IMR-90 (cell line): Measurements from ENCODE around the gene ITGA5. TPM values are rescaled to one million over a fixed set of nuclear protein-coding genes. Genes with fewer than 3 reads are reported as not detected.

ENCODE experiments used
- ATAC-seq: fragments of 200-7000 bp; cut with Tn5 transposase; 2 replicates; pipeline ENCODE4 v1.9.1; 2020; ENCODE audit warnings: low read depth, mild to moderate bottlenecking, moderate library complexity
- BruUV-seq: library from RNA; stranded (reverse); fragments of 400-500 nt; replicated peaks from 2 replicates; lab custom pipeline; 2021; lab: Mats Ljungman, UMichigan
- CTCF ChIA-PET: fragments of 300-600 bp; formaldehyde crosslinking; extraction: SDS; loops from one replicate; lab custom pipeline; 2021; ENCODE audit warnings: antibody characterized with exemption; lab: Yijun Ruan, JAX
- POLR2A ChIA-PET: fragments of 300-600 bp; sonication (Branson Sonifier 250); formaldehyde crosslinking; loops from one replicate; lab custom pipeline; 2022; ENCODE audit warnings: antibody characterized with exemption; ENCODE audit not compliant: unreplicated experiment; lab: Charles Lee
- DNase-seq: peaks from one replicate; pipeline ENCODE4 v3.0.0; 2013
- H2AFZ ChIP-seq: replicated peaks from 2 replicates; pipeline ENCODE3; 2013; ENCODE audit warnings: low read length, mild to moderate bottlenecking; ENCODE audit not compliant: poor library complexity
- H2AK5ac ChIP-seq: 2 replicates; pipeline ENCODE4 v1.6.1; 2013; ENCODE audit warnings: low read depth, low read length, inconsistent platforms
- H2AK9ac ChIP-seq: replicated peaks from 2 replicates; pipeline ENCODE3; 2013; ENCODE audit warnings: mild to moderate bottlenecking, low read depth, low read length, moderate library complexity; ENCODE audit not compliant: poor library complexity
- H2BK120ac ChIP-seq: 2 replicates; pipeline ENCODE4 v1.6.1; 2013; ENCODE audit warnings: low read depth, low read length, inconsistent platforms
- H2BK15ac ChIP-seq: 3 replicates; pipeline ENCODE4 v1.6.1; 2013; ENCODE audit warnings: low read depth, low read length, inconsistent platforms
- H2BK20ac ChIP-seq: 2 replicates; pipeline ENCODE4 v1.6.1; 2013; ENCODE audit warnings: low read depth, mild to moderate bottlenecking, inconsistent platforms, low read length, moderate library complexity
- H2BK5ac ChIP-seq: 2 replicates; pipeline ENCODE4 v1.6.1; 2013; ENCODE audit warnings: mild to moderate bottlenecking, low read depth, low read length, inconsistent platforms; ENCODE audit not compliant: poor library complexity, severe bottlenecking
- H3K14ac ChIP-seq: replicated peaks from 2 replicates; pipeline ENCODE4 v1.6.1; 2013; ENCODE audit warnings: low read depth, low read length, inconsistent platforms
- H3K18ac ChIP-seq: 2 replicates; pipeline ENCODE4 v1.6.1; 2013; ENCODE audit warnings: low read depth, low read length, control low read depth
- H3K23ac ChIP-seq: 2 replicates; pipeline ENCODE4 v1.6.1; 2013; ENCODE audit warnings: low read depth, low read length, inconsistent platforms
- H3K27ac ChIP-seq: 2 replicates; pipeline ENCODE4 v1.5.1; 2013; ENCODE audit warnings: mild to moderate bottlenecking, control low read depth, low read length; ENCODE audit not compliant: insufficient read depth
- H3K27me3 ChIP-seq: 2 replicates; pipeline ENCODE4 v1.6.1; 2013; ENCODE audit warnings: low read length; ENCODE audit not compliant: control insufficient read depth, insufficient read depth
- H3K36me3 ChIP-seq: 2 replicates; pipeline ENCODE4 v1.6.1; 2013; ENCODE audit warnings: low read length, mixed read lengths; ENCODE audit not compliant: control insufficient read depth, insufficient read depth
- H3K4ac ChIP-seq: 2 replicates; pipeline ENCODE4 v1.6.1; 2013; ENCODE audit warnings: low read depth, low read length, inconsistent platforms
- H3K4me1 ChIP-seq: 2 replicates; pipeline ENCODE4 v1.6.1; 2013; ENCODE audit warnings: low read length, mixed read lengths; ENCODE audit not compliant: control insufficient read depth, insufficient read depth
- H3K4me2 ChIP-seq: 2 replicates; pipeline ENCODE4 v1.6.1; 2013; ENCODE audit warnings: low read depth, mild to moderate bottlenecking, control low read depth, low read length, moderate library complexity
- H3K4me3 ChIP-seq: 2 replicates; pipeline ENCODE4 v1.5.1; 2013; ENCODE audit warnings: low read depth, mild to moderate bottlenecking, control low read depth, low read length, moderate library complexity; ENCODE audit not compliant: insufficient read depth
- H3K56ac ChIP-seq: 2 replicates; pipeline ENCODE4 v1.6.1; 2013; ENCODE audit warnings: low read length, inconsistent platforms; ENCODE audit not compliant: insufficient read depth; ENCODE audit errors: extremely low read depth
- H3K79me1 ChIP-seq, 2 experiments: 2 replicates each; pipeline ENCODE4 v1.6.1; 2013; ENCODE audit warnings: low read length in 2 of 2, inconsistent platforms in 1 of 2, low read depth in 1 of 2
- H3K9ac ChIP-seq: 2 replicates; pipeline ENCODE4 v1.6.1; 2013; ENCODE audit warnings: low read depth, low read length, control low read depth
- H3K9me1 ChIP-seq: 2 replicates; pipeline ENCODE4 v1.6.1; 2013; ENCODE audit warnings: low read length, inconsistent platforms; ENCODE audit not compliant: insufficient read depth
- H3K9me3 ChIP-seq: 2 replicates; pipeline ENCODE4 v1.6.1; 2013; ENCODE audit warnings: low read length; ENCODE audit not compliant: control insufficient read depth, insufficient read depth
- H4K20me1 ChIP-seq: 2 replicates; pipeline ENCODE4 v1.6.1; 2013; ENCODE audit warnings: low read length, inconsistent platforms; ENCODE audit not compliant: insufficient read depth
- H4K5ac ChIP-seq: 2 replicates; pipeline ENCODE4 v1.6.1; 2013; ENCODE audit warnings: mild to moderate bottlenecking, low read depth, low read length, control low read depth
- H4K8ac ChIP-seq, 2 experiments: 2 replicates each; pipeline ENCODE4 v1.6.1; 2013; ENCODE audit warnings: low read depth in 2 of 2, low read length in 2 of 2, control low read depth in 1 of 2, inconsistent platforms in 1 of 2
- H4K91ac ChIP-seq: 2 replicates; pipeline ENCODE4 v1.6.1; 2013; ENCODE audit warnings: low read depth, low read length, inconsistent platforms; ENCODE audit not compliant: insufficient read depth
- MXI1 ChIP-seq: IDR thresholded peaks from 2 replicates; pipeline ENCODE4 v1.6.1; 2012; ENCODE audit warnings: low read depth, mild to moderate bottlenecking, low read length, moderate library complexity, borderline replicate concordance
- NFE2L2 ChIP-seq: fragments of 150-350 bp; IDR thresholded peaks from 2 replicates; pipeline ENCODE4 v1.6.1; 2016; ENCODE audit warnings: low read depth, mild to moderate bottlenecking, low read length
- POLR2A ChIP-seq: IDR thresholded peaks from 2 replicates; pipeline ENCODE4 v1.6.1; 2012; ENCODE audit warnings: mild to moderate bottlenecking, low read depth, low read length
- RFX5 ChIP-seq: IDR thresholded peaks from 2 replicates; pipeline ENCODE4 v1.8.0; 2012; ENCODE audit warnings: low read depth, mild to moderate bottlenecking, low read length, moderate library complexity
- USF2 ChIP-seq: fragments of 150-350 bp; IDR thresholded peaks from 2 replicates; pipeline ENCODE4 v1.6.1; 2017; ENCODE audit warnings: mild to moderate bottlenecking, antibody characterized with exemption, low read length, low read depth
- WGBS, 2 experiments: methylation state at CpG; one replicate each; pipeline versions ENCODE4 v1.1.5 to v1.1.7; 2013; ENCODE audit warnings: missing lambda C conversion rate in 2 of 2; ENCODE audit not compliant: insufficient read length in 1 of 2; ENCODE audit errors: extremely low coverage in 2 of 2; 5-methylcytosine and 5-hydroxymethylcytosine counted together
- dilution Hi-C: fragments of 300-500 bp; cut with HindIII; formaldehyde crosslinking; loops from one replicate; pipeline ENCODE4 v1.14.3; 2018; ENCODE audit warnings: low sequenced_read_pairs; ENCODE audit not compliant: unreplicated experiment
- in situ Hi-C: fragments of 300-500 bp; cut with MboI; formaldehyde crosslinking; loops from 3 replicates; pipeline ENCODE4 v1.14.3; 2019; ENCODE audit warnings: low sequenced_read_pairs, inconsistent platforms, mixed read lengths
- intact Hi-C: fragments of 100-400 bp; cut with micrococcal nuclease; formaldehyde crosslinking; loops from 2 replicates; pipeline ENCODE4 v1.10.0; 2022
- polyA plus RNA-seq, 3 experiments: library from polyadenylated mRNA; depleted of rRNA; stranded (reverse); fragments of >200 nt; gene quantifications; 2 replicates each; pipeline ENCODE4 v1.2.3, GENCODE V29; 2012; ENCODE audit warnings: low replicate concordance in 1 of 3
- total RNA-seq: library from RNA; depleted of rRNA; stranded (reverse); fragments of >200 nt; gene quantifications from 2 replicates; pipeline ENCODE4 v1.2.3, GENCODE V29; 2012

The ITGA5 gene
- total and polyA plus RNA-seq, 2 of the 4 experiments (the other 2 are of a cell fraction), result 159 to 259 TPM

GRCh38 chr12:54397157-54397556 lies 21.9 kb downstream of the ITGA5 start:
- Histone ChIP-seq H3K36me3 (peaks cover 82% of the 10 kb centered on the region), H3K9me3 (no peaks in the 10 kb centered on the region), H3K27ac (no peak overlapping the region), H2BK120ac (no peak overlapping the region), H3K9me1 (no peaks in the 10 kb centered on the region), H4K20me1 (peaks cover 64% of the 10 kb centered on the region), H3K4me2 (no peak overlapping the region), H4K8ac (no peak overlapping the region), H3K4ac (no peak overlapping the region), H3K14ac (no peak overlapping the region), H2BK20ac (no peak overlapping the region), H4K91ac (no peak overlapping the region), H2AK5ac (no peak overlapping the region), H3K9ac (no peak overlapping the region), H2AFZ (no peak overlapping the region), H3K18ac (no peak overlapping the region), H3K56ac (no peak overlapping the region), H2AK9ac (peak overlapping the region; percentile 3), H3K4me1 (no peaks in the 10 kb centered on the region), H4K5ac (no peak overlapping the region), H3K27me3 (no peaks in the 10 kb centered on the region), H3K23ac (no peak overlapping the region), H3K4me3 (no peak overlapping the region), H2BK15ac (no peak overlapping the region), H2BK5ac (no peak overlapping the region), H3K79me1 (peaks cover 19 to 46% of the 10 kb centered on the region in 2 experiments; a peak in 3 of 4 replicates)
- dilution Hi-C loops (no loop called here), intact Hi-C loops (no loop called here), in situ Hi-C loops (loop anchor here (5.0 kb wide), 1 partner anchor 45 kb away; no protein-coding TSS in a partner anchor)
- POLR2A ChIA-PET, result no interaction called here
- TF ChIP-seq RFX5 (no peak), POLR2A (no peak), USF2 (no peak), MXI1 (no peak), NFE2L2 (no peak)
- BruUV-seq, result no TSS peak
- no CpG with 5 or more reads among the region's 1 CpG for WGBS, 2 experiments
- CTCF ChIA-PET, result interaction anchor here (1.4 kb wide), 1 partner anchor 42 kb away, joined by 4 read pairs; no protein-coding TSS in a partner anchor
- ATAC-seq (no peak), DNase-seq (no peak)
